ENCODE data around the gene ACP6. TPM values are rescaled to one million over a fixed set of nuclear protein-coding genes. Genes with fewer than 3 reads are reported as not detected.
"Not testable (repeated sequence)": the region's sequence is repeated elsewhere in the genome, so short reads cannot be mapped to it uniquely, and the experiment has no call there.

ACP6 gene
- total RNA-seq (2014; rRNA removed; shearing (Covaris generic); ENCODE audit: low replicate concordance), result 9.6 and 15.9 TPM in 2 replicates

DNA sequence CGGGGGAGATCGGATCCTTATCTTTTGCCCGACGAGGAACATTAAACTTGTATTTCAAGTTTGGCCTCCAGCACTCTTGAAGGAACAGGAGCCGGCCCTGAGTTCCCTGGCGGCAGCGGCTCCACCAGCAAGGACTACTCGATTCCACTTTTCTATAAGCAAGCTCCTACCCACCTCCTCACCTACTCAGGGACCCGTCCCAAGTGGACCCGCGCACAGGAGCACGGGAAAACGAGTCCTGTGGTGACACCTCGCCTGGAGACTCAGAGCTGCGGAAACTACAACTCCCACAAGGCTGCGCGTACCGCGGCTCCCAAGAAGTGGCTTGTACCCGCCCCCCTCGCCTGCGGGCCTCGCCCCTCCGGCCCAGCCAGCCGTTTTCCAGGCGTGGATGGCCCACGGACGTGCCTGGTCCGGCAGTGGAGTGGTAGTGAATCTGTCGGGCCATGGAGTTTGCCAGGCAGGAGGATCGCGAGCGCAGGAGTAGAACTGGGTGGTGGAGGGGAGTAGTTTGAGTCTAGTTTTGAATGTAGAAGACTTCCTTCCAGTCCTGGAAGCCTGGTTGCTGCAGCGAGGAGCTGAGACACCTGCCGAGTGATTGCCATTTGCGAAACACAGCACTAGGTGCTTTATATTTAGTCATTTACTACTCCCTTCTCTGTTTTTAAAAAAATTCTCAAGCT lies at the start of gene ACP6:
Gene ACP6 (minus strand): TSS at position 206 of the 683 bp plus-strand sequence. CDS start 476 bp downstream, outside the sequence.
- Histone ChIP-seq H3K27me3 (no peaks in the 10 kb centered on the region; the same call in 1 of the 2 replicates), H3K4me3 (peak within 1 kb of the TSS; percentile 78), H3K36me3 (no peaks in the 10 kb centered on the region), H3K9me3 (no peaks in the 10 kb centered on the region)
- DNase-seq, result peak; percentile 97

DNA sequence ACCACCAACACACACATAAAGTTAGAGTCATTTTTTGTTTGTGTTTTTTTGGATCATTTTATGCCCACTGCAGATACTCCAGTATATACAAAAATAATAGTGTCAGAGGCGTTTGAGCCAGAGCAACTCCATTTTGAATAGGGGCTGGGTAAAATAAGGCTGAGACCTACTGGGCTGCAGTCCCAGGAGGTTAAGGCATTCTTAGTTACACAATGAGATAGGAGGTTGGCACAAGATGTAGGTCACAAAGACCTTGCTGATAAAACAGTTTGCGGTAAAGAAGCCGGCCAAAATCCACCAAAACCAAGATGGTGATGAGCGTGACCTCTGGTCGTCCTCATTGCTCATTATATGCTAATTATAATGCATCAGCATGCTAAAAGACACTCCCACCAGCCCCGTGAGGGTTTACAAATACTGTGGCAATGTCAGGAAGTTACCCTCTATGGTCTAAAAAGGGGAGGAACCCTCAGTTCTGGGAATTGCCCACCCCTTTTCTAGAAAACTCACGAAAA lies 49.4 kb upstream of the ACP6 start:
- Histone ChIP-seq H3K9me3 (no peaks in the 10 kb centered on the region), H3K36me3 (no peaks in the 10 kb centered on the region), H3K4me3 (no peak overlapping the region), H3K27me3 (peaks cover 5% of the 10 kb centered on the region; the same call in 1 of the 2 replicates)
- no peak for DNase-seq

DNA sequence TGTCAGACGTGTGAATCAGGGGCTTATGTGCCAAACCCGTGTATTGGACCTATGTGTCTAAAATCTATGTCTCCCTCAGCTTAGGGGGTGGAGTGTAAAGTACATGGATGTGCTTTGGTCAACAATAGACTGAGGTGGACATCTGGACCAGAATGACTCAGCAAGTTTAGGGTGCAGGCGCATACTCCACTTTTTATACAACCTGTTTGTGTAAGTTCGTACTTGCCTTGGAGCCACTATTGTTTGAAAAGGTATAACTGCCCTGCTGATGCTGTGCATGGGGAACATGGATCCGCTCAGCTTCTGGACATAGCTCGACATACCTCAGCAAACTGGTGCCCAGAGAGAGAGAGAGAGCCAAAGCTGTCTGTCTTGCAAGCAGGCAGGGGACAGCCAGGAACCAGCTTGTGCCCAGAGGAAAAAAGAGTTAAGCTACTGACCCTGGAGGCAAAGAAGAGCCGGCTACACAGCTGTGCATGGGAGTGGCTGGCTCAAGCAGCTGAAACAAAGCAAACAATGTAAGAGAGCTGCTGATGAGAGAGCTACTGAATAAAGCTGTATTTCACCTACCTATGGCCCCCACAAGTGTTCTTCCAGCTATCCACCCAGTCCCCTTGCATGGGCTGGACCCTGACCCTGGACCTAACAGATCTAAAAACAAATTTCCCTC lies 48.8 kb upstream of the ACP6 start:
- Histone ChIP-seq H3K27me3 (peaks cover 5% of the 10 kb centered on the region; the same call in 1 of the 2 replicates), H3K36me3 (no peaks in the 10 kb centered on the region), H3K4me3 (no peak overlapping the region), H3K9me3 (no peaks in the 10 kb centered on the region)
- no peak for DNase-seq

DNA sequence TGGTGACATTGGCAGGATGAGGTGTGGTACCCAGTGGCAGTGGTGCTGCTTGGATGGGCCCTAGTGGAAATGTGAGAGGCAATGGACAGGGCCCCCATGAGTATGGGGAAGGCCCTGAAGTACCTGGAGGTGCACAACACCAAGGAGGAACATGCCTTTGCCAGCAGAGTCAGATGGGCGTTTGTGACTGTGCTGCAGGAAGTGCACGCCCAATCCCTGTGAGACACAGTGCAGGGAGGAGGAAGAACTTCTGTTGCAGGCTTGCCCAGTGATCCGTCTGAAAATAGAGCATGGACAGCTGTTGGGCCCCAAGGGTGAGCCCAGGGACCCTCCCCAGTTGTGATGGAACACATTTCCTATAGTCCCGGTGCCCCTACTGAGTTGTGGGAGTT lies 47.4 kb upstream of the ACP6 start:
- H3K36me3 ChIP-seq, result no peaks in the 10 kb centered on the region
- H3K27me3 ChIP-seq, result peaks cover 2% of the 10 kb centered on the region; the same call in 1 of the 2 replicates
- H3K9me3 ChIP-seq, result no peaks in the 10 kb centered on the region
- no peak overlapping the region for H3K4me3 ChIP-seq
- no peak for DNase-seq

DNA sequence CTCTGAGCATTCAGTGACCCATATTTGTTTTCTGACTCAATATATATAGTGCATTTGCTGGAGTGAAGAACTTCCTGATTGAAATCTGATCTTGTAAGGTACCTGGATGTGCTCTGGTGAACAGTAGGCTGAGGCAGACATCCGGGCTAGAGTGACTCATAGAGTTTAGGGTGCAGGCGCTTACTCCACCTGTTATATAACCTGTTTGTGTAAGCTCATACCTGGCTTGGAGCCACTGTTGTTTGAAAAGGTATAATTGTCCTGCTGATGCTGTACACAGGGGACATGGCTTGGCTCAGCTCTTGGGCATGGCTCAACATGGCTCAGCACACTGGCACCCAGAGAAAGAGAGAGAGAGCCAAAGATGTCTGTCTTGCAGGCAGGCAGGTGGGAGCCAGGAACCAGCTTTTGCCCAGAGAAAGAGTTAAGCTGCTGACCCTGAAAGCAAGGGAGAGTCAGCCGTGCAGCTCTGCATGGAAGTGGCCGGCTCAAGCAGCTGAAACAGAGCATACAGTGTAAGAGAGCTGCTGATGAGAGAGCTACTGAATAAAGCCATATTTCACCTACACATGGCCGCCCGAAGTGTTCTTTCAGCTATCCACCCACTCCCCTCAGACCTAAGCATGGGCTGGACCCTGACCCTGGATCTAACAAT lies 46.9 kb upstream of the ACP6 start:
- DNase-seq, result no peak

DNA sequence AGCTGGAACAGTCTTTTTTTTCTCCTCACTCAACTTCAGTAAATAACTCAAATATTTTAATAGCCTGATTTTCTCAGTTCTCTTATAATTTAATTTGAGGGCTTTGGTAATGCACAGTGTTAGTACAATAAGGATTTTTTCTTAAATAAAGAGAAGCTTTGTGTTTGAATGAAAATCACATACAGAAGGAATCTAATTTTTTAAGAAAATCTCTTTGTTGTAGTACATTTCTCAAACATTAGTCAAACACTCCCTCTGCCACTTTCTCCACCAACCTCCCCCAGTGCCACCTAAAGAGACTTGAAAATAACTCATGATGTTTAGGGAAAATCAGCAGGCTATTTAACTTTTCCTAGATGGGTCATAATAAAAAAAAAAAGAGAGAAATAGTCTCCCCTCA lies 42.3 kb upstream of the ACP6 start:
- no peak for DNase-seq
- no peaks in the 10 kb centered on the region for H3K9me3 ChIP-seq
- no peak overlapping the region for H3K4me3 ChIP-seq
- H3K36me3 ChIP-seq, result no peaks in the 10 kb centered on the region
- H3K27me3 ChIP-seq, result peaks cover 12% of the 10 kb centered on the region

More for the DNA sequence above, 46.9 kb upstream of the ACP6 start:
- Histone ChIP-seq H3K4me3 (no peak overlapping the region), H3K9me3 (no peaks in the 10 kb centered on the region), H3K27me3 (peaks cover 2% of the 10 kb centered on the region; the same call in 1 of the 2 replicates), H3K36me3 (no peaks in the 10 kb centered on the region)

DNA sequence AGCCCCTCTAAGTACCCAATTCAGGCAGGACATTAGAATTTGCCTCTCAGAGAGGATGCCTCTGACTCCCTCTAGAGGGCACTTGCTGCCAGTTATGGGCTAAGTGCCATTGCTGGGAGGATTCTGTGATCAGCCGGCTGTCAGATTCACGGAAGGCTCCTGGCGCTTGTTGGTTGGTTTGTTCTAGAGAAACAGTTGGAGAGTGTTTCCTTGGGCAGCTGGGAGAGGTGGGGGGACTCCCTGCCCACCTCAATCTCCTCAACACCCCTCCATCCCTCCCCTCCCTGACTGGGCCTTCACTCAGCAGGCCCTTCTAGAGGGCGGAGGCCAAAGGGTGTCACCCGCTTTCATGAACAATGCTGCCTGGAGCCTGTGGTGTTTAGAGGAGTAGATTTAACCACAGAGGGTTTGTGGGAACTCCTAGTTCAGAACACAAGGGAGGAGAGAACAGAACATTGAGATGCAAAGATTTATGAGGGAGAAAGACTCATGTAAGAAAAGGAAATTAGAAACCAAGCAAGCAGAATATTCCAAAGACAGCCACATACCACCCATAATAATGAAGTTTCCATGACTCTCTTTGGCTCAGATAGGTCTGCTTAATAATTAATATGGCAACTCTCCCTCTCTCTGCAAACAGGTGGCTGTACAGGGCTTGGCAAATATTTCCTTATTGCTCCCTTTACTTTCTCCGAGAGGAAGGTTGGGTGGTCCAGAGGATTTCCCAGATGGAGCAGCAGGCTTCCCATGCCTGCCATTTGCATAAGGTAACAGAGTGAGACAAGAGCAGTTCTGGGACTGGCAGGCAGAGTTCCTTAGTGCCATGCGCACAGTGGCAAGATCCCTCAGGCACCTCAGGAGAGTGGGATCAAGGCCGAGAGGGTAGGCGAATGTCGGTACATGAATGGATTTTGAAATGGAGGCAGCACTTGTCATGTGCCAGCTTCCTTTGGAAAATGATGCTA lies 30.0 kb upstream of the ACP6 start:
- no peak overlapping the region for H3K4me3 ChIP-seq
- peak; percentile 66 for DNase-seq
- no peaks in the 10 kb centered on the region for H3K36me3 ChIP-seq
- peaks cover 4% of the 10 kb centered on the region for H3K27me3 ChIP-seq
- no peaks in the 10 kb centered on the region for H3K9me3 ChIP-seq

DNA sequence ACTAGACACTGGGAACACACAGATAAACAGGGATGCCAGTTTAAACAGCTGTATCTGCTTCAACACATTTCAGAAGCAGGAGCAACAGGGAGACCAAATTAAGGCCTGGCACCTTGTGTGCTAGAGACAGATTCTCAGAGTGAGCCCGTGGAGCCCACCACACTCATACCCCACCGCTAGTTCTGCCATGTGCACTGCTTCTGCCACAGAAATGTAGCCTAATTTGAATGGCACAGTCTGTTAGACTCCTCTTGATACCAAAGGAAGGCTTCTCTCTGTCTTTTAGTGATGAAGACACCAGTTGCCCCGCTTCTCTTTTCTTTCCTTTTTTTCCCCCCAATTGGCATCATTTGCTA lies 29.3 kb upstream of the ACP6 start:
- DNase-seq, result no peak
- H3K27me3 ChIP-seq, result peaks cover 4% of the 10 kb centered on the region
- H3K4me3 ChIP-seq, result no peak overlapping the region
- H3K36me3 ChIP-seq, result no peaks in the 10 kb centered on the region
- no peaks in the 10 kb centered on the region for H3K9me3 ChIP-seq

DNA sequence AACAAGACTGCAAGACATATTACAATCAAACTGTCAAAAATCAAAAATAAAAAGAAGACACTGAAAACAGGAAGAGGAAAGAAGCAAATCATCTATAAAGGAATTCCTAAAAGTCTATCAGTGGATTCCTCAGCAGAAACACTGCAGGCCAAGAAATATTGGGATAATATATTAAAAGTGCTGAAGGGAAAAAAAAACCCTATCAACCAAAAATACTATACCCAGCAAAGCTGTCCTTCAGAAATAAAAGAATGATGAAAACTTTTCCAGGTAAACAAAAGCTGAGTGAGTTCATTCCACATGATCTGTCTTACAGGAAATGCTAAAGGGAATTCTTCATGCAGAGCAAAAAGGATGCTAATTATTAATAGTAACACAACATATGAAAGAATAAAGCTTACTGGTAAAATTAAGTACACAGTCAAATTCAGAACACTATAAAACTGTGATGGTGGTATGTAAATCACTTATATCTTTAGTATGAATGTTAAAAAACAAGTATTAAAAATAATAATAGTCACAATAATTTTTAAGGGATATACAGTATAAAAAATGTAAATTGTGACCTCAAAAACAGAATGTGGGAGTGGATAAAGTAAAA lies 12.9 kb upstream of the ACP6 start:
- no peak for DNase-seq
- H3K9me3 ChIP-seq, result peaks cover 6% of the 10 kb centered on the region
- no peak overlapping the region for H3K4me3 ChIP-seq
- no peaks in the 10 kb centered on the region for H3K27me3 ChIP-seq
- no peaks in the 10 kb centered on the region for H3K36me3 ChIP-seq

DNA sequence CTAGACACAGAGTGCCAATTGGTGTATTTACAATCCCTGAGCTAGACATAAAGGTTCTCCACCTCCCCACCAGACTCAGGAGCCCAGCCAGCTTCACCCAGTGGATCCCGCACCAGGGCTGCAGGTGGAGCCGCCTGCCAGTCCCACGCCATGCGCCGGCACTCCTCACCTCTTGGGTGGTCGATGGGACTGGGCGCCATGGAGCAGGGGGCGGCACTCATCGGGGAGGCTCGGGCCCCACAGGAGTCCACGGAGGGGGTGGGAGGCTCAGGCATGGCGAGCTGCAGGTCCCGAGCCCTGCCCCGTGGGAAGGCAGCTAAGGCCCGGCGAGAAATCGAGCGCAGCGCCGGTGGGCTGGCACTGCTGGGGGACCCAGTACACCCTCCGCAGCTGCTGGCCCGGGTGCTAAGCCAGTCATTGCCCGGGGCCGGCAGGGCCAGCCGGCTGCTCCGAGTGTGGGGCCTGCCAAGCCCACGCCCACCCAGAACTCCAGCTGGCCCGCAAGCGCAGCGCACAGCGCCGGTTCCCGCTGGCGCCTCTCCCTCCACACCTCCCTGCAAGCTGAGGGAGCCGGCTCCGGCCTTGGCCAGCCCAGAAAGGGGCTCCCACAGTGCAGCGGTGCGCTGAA lies 10.4 kb upstream of the ACP6 start:
- not testable (repeated sequence) for H3K27me3 ChIP-seq, H3K4me3 ChIP-seq, DNase-seq, H3K36me3 ChIP-seq
- H3K9me3 ChIP-seq, result peaks cover 12% of the 10 kb centered on the region

DNA sequence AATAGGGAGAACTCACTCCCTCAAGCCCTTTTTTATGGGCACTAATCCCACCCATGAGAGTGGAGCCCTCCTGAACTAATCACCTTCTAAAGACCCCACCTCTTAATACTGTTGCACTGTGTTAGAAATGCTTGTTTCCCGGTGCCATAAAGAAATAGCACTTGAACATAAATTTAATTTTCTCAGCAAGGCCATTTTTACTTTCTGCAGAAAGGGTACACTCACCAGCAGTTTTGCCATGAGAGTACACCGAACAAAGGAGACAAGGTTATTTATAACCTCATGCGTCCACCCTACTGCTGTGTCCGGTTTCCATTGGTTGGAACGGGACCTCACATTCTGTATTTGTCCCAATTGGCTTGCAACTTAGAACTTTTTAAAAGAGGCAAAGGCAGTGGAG lies 7.4 kb upstream of the ACP6 start:
- DNase-seq, H3K4me3 ChIP-seq, H3K36me3 ChIP-seq, H3K9me3 ChIP-seq, H3K27me3 ChIP-seq: not testable (repeated sequence)

DNA sequence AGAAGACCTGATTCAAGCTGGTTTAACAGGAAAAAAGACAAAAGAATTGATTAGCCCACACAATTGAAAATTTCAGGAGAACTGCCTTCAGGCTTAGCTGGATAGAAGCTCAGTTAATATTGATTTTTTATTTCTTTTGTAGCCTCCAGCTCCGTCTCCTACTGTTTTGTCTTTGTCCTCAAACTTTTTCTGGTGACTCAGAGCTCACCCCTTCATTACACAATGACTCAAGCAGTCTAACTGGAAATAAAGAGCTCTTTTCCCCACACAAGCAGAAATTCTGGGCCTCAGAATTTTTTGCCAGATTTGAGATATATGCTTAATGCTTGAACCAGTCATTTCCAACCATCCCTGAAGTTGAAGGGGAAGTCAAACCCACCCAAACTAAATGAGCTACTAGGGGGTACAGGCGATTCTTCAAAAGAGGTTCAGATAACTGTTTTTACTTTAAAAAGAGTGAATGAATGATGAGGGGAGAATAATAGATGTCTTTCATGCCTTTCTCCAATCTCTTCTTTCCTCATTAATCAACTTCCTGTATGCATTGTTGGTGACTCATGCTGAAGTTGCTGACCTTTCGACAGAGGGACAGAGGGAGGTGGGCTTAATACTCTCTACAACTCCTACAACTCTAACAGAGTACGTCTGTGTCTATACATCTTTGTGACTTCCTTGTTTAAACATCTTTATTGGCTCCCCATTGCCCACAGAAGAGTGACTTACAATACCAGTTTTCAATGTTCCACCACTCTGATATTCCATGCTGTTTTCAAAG lies 6.2 kb upstream of the ACP6 start:
- H3K9me3 ChIP-seq, result peaks cover 7% of the 10 kb centered on the region
- H3K4me3 ChIP-seq, result no peak overlapping the region
- H3K27me3 ChIP-seq, result no peaks in the 10 kb centered on the region
- H3K36me3 ChIP-seq, result no peaks in the 10 kb centered on the region
- no peak for DNase-seq

DNA sequence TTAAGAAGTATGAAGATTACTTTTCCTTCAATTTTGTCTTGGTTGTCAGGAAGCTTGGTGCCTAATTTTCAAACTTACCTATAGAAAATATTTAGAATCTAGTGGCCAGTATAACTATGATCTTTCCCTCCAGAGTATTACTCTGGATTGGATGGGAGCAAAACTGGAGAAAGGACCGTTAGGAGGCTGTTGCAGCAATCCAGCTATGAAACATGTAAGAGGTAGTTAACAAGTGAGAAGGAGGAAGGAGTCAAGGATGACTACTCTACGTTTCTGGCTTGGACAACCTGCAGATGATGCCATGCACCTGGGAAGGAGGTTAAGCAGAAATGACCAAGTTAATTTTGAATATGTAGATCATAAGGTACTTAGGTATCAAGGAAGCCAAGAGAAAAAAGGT lies 3.5 kb upstream of the ACP6 start:
- no peak for DNase-seq
- Histone ChIP-seq H3K4me3 (no peak overlapping the region), H3K9me3 (peaks cover 7% of the 10 kb centered on the region), H3K27me3 (no peaks in the 10 kb centered on the region), H3K36me3 (no peaks in the 10 kb centered on the region)

DNA sequence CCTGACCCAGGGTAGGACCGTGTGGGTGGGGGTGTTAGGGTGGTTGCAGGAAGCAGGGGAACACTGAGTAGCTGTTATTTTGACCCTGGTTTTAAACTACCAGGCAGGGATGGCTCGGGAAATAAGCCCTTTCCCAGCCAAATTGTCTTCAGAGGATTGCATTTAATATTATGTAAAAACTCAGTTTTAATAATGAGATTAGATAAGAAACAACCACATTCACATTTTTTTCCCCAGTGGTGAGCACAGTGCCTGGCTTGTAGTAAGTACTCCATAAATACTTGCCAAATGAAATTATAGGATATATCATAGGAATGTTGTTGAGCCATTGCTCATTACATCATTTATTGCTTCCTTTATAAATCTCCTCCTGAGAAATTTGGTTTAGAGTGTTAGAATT lies 3.1 kb upstream of the ACP6 start:
- no peak for DNase-seq
- no peaks in the 10 kb centered on the region for H3K36me3 ChIP-seq
- H3K27me3 ChIP-seq, result no peaks in the 10 kb centered on the region; the same call in 1 of the 2 replicates
- H3K9me3 ChIP-seq, result peaks cover 7% of the 10 kb centered on the region
- H3K4me3 ChIP-seq, result no peak overlapping the region

Measured in MG63 (cell line).